Fibroblast of gingiva (primary cell): Measurements from ENCODE around the gene SIMC1.

Experiments used
- DNase-seq: peaks from one replicate; pipeline ENCODE4 v3.0.0-alpha.2; 2011; ENCODE audit warnings: low read depth

Gene SIMC1

GRCh38 chr5:176317534-176318374 is 79.5 kb downstream of the SIMC1 start:
- DNase-seq, result no peak

GRCh38 chr5:176319827-176320554 is 81.8 kb downstream of the SIMC1 start:
- DNase-seq, result no peak

- DNase-seq, result no peak
Observed at GRCh38 chr5:176320577-176320976, 82.4 kb downstream of the SIMC1 start.

- DNase-seq, result no peak
Observed at GRCh38 chr5:176334031-176334770, 96.0 kb downstream of the SIMC1 start.

GRCh38 chr5:176337913-176338312 is 99.7 kb downstream of the SIMC1 start:
- peak; percentile 11 for DNase-seq

- no peak for DNase-seq
Observed at GRCh38 chr5:176339304-176339703, 101.1 kb downstream of the SIMC1 start.

GRCh38 chr5:176341325-176342157 is 103.3 kb downstream of the SIMC1 start:
- DNase-seq, result no peak

GRCh38 chr5:176342158-176342483 is 103.9 kb downstream of the SIMC1 start:
- no peak for DNase-seq

- peak; percentile 16 for DNase-seq
Observed at GRCh38 chr5:176342766-176343458, 104.7 kb downstream of the SIMC1 start.

GRCh38 chr5:176350416-176350815 is 112.2 kb downstream of the SIMC1 start:
- no peak for DNase-seq

- no peak for DNase-seq
Observed at GRCh38 chr5:176352116-176352878, 114.1 kb downstream of the SIMC1 start.

GRCh38 chr5:176353533-176353932 is 115.3 kb downstream of the SIMC1 start:
- DNase-seq, result no peak

- no peak for DNase-seq
Observed at GRCh38 chr5:176355400-176356178, 117.4 kb downstream of the SIMC1 start.

- DNase-seq, result no peak
Observed at GRCh38 chr5:176356179-176356566, 117.9 kb downstream of the SIMC1 start.

GRCh38 chr5:176359658-176360057 is 121.4 kb downstream of the SIMC1 start:
- peak; percentile 15 for DNase-seq

GRCh38 chr5:176360894-176361436 is 122.7 kb downstream of the SIMC1 start:
- DNase-seq, result no peak

- peak; percentile 89 for DNase-seq
Observed at GRCh38 chr5:176361437-176362232, 123.4 kb downstream of the SIMC1 start, which contains the start of gene KIAA1191. TSS of gene KIAA1191 (minus strand) at chr5:176361764. CDS start at chr5:176359508, 2,256 bp downstream.

GRCh38 chr5:176362233-176362490 is 123.9 kb downstream of the SIMC1 start:
- DNase-seq, result no peak
